NCI-H2081 treated with DMSO at 0.1 percent for 48 hours (cell line): ENCODE data around the gene FMN2.
"Not testable (repeated sequence)": the region's sequence is repeated elsewhere in the genome, so short reads cannot be mapped to it uniquely, and the experiment has no call there.

ENCODE experiments used
- DNase-seq: peaks from one replicate; lab custom pipeline; 2025; lab: John Stamatoyannopoulos, UW

Gene FMN2

DNA sequence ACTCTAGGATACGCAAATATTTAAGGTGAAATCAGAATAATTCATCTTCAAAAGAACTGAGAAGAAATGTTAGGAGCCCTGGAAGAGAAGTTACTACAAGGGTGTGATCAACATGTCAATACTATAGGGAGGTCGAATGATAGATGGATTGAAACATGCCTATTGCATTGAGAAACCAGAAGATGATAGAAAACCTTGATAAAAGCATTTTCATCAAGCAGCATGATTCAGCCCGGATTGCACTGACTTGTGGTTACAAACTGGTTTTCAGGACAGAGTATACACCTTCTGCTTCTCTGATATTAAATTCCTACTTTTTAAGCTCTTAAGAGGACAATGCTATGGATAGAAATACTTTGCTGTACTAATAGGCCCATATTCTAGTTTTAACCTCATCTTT is 164.2 kb downstream of the FMN2 start:
- no peak for DNase-seq

GRCh38 chr1:240256836-240257503 is 165.3 kb downstream of the FMN2 start:
- no peak for DNase-seq

DNA sequence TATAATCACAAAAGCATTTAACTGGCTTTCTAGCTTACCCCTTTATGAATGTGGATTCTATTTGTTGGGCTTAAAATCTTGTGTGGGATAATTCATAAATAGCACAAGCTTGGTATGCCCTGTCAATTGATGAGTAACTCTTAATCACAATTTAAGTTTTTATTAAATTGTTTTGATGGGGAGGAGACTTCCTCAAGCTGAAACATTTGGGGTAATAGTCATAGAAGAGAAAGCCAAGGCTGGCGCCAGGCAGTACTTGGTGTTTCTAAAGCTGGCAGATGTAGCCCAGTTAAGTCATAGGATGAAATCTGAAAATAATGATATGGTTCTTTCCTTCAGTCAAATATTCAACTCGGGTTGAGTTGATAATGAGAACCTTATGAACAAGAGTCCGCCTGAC is 167.2 kb downstream of the FMN2 start:
- DNase-seq: no peak

DNA sequence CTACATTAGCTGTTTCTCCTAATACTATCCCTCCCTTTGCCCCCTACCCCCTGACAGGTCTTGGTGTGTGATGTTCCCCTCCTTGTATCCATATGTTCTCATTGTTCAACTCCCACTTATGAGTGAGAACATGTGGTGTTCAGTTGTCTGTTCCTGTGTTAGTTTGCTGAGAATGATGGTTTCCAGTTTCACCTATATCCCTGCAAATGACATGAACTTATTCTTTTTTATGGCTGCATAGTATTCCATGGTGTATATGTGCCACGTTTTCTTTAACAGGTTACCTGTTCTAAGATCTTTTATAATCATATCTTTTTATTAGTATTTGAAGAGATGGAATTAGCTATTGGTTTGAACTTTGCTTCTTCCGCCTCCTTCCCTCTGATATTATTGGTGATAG is 172.8 kb downstream of the FMN2 start:
- DNase-seq: not testable (repeated sequence)

DNA sequence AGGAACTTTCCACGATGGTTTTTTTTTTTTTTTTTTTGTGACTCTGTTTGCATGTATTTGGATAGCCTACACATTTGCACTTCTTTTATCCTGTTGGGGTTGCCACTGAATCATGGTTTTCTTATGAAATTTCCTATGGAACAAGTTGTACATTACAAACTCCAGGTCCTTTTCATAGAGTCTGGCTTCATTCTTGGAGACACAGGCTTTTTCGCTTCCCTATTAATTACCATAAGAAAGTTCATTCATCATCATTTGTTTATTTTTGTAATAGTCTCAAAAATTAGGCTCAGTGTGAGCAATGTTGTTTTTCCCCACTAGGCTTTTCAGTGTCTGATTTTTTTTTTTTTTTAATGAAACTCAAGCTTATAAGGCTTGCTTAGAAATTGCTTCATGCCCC is 179.4 kb downstream of the FMN2 start:
- DNase-seq: no peak

- no peak for DNase-seq
Observed at GRCh38 chr1:240274569-240274968, 182.9 kb downstream of the FMN2 start.

- DNase-seq: not testable (repeated sequence)
Observed at GRCh38 chr1:240275219-240275618, 183.5 kb downstream of the FMN2 start.

DNA sequence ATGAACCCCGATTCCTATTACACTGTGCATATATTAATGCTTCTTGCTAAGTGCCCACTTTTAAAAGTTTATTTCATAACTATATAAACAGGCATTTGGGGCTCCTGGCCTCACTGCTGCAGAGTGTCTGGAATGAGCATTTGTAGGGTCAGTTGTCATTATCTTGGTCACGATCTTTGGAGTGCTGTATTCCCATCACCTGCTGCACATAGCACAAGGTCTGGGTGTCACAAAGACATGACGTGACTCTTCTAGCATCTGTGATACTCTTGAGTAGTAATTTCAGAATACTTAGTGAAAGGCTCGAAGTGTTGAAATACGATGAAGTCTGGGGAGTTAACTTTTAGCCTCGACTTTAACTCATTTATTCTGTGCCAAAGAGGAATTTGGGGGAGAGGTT is 186.4 kb downstream of the FMN2 start:
- no peak for DNase-seq

DNA sequence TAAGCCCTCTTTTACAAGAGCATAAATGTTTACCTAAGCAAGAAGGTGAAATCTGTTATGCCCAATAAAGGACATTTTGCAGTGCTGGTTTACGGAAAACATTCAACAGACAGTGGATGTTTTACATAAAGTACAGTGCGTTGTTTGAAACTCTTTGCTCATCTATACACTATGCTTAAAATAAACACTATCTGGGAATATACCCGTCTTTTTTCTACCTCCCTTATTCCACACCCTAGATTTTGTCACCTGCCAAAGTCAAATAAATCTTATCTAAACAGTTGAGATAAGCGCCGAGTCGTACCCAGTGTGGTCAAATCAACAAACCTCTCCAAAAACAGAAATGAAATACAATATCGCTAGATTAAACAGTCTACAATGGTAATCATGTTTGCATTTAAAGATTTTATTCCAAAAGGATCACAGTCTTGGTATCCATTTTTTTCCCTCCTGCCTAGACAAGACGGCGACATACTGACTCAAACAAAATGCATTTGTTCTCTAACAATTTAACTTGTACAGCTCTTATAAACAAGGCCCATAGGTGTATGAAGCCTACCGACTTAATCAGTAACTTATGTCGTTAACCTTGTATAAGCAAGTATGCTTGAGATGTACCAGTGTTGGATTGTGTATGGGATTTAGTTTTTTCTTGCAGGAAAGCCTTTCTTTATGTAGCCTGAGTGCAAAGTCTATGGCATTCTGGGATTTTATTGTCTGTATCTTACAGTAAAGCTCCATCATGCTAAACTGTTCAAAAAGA is 189.1 kb downstream of the FMN2 start:
- no peak for DNase-seq

DNA sequence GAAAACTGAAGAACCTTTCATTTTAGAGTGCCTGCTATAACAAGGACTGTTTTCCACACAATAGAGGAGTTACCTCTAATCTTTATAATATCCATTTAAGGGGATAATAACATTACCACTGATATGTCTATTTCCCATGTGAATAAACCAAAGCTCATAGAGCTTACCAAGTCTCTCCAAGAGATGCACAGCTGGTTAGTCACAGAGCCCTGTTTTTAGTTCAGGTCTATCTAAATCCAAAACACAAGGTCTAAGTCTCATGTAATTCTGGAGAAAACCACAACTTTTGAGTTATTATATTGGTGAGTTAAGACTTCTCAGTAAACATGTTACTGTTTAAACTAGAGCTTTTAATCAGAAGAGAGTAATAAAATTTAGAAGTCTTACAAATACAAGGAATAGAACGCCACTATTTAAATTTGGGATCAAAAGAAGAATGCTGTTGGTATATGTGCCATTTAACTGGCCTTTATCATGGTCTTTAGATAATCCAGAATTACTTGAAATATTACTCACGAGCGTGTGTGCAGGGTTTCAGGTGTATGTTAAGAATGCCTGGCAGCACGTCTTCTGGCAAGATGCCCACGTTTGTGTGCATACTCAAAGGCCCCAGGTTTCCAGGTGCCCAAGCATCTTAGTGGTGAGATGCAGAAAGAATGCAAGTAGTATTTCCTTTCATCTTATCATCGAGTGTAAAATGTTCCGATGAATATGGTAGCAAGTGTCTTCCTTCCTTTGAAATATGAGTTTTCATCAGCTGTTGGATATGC is 190.6 kb downstream of the FMN2 start:
- DNase-seq: no peak

GRCh38 chr1:240284656-240285414 is 193.2 kb downstream of the FMN2 start:
- DNase-seq: no peak

- no peak for DNase-seq
Observed at GRCh38 chr1:240285540-240285939, 193.9 kb downstream of the FMN2 start.

DNA sequence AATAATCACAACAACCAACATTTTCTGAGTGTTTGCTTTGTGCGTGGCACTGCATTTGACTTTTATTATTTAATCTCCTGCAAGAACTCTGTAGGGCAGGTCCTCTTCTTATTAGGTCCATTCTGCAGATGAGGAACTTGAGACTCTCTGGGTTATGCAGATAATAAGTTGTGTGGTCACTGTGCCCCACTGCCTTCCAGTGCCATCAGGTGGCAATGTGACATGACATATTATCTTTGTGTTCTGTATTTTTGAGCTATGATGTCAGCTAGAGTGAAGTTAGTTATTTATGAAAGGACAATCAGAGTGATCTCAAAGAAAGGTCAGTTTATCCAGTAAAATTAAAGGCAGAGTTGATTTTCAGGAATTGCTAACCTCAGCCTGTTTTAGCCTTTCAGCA is 196.0 kb downstream of the FMN2 start:
- DNase-seq: no peak

- DNase-seq: no peak
Observed at GRCh38 chr1:240293706-240294105, 202.0 kb downstream of the FMN2 start.

- no peak for DNase-seq
Observed at GRCh38 chr1:240294566-240294965, 202.9 kb downstream of the FMN2 start.

DNA sequence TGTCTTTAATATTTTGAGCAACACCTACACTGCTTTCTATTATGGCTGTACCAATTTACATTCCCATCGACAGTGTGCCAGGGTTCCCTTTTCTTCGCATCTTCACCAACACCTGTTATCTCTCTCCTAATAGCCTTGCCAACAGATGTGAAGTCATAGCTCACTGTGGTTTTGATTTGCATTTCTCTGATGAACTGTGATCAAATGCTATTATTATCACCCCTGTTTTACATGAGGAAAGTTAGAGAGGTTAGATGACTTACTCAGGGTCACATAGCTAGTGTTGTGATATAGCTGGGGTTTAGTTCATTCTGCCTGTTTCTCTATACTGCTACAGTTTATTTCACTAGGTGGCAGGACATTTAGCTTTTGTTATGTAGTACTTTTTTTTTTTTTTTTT is 204.1 kb downstream of the FMN2 start:
- DNase-seq: no peak

DNA sequence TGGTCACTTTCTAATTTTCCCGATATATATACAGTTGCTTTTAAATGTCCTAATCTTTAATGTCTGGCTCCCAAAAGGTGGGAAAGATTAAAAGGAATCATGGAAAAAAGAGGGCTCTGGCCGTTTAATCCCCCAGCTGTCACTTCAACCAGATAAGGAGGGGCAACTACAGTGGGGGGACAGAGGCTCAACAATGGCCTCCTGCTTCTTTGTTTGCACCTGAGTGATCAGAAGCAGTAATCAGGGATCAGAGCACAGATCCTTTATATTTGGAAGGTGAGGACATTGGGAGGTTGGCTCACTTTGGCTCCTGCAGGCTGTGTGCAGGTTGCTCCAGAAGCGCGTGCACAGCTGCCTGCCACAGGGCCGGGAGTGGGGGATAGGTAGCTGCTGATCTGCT is 212.8 kb downstream of the FMN2 start:
- peak; percentile 38 for DNase-seq

- no peak for DNase-seq
Observed at GRCh38 chr1:240306673-240307072, 215.0 kb downstream of the FMN2 start.

GRCh38 chr1:240308096-240308495 is 216.4 kb downstream of the FMN2 start:
- no peak for DNase-seq

GRCh38 chr1:240309769-240310168 is 218.1 kb downstream of the FMN2 start:
- DNase-seq: no peak

DNA sequence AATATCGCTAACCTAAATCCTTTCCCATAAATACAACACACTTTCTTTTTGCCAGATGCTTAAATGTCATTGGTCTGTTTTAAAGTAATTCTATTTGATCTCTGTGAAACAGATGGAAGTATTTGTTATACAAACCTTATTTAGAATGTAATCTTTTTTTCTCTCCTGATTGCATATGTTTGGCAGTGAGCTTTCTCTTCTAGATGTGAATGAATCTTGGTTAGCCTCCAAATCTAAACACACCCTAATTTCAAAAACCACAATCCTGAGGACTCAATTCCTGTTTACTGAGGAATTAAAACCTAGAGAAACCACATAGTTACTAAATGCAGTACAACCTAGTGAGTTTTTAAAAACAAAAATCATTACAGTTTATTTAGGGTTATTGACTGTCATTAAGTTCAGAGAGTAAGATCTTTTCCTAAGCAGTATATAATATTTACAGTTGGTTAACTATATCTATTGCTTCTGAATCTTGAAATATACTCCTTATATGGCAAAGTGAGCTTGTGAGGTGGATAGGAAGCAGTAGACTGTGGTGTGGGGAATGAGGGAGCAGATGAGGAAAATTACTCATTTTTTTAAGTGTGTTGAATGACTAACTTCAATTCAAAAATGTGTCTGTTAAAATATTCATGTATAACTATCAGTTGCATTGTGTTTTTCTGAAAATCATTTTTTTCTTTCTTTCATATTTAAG is 218.7 kb downstream of the FMN2 start:
- no peak for DNase-seq

- no peak for DNase-seq
Observed at GRCh38 chr1:240312872-240313271, 221.2 kb downstream of the FMN2 start.
